Posterior cingulate gyrus (tissue), 11 donors: ENCODE results near the gene LCE1D.
A peak's percentile ranks its signal among the peaks of the same experiment; 100 is the strongest.

ENCODE experiments used
- DNase-seq, 10 donors: peaks; one replicate each; pipeline versions ENCODE4 v3.0.0 to v3.0.0-alpha.2; 2020 to 2021; ENCODE audit warnings: mixed read lengths in 3 of 10
- intact Hi-C: fragments of 100-400 bp; cut with DNase I; formaldehyde crosslinking; loops from one replicate; pipeline ENCODE4 v1.15.1; 2023

Gene LCE1D

GRCh38 chr1:152796421-152796820, at the start of gene LCE1D:
Gene LCE1D (plus strand): TSS chr1:152796721. CDS start chr1:152797795, 1,074 bp downstream.
- no peak for DNase-seq
- intact Hi-C loops: no loop called here

DNA sequence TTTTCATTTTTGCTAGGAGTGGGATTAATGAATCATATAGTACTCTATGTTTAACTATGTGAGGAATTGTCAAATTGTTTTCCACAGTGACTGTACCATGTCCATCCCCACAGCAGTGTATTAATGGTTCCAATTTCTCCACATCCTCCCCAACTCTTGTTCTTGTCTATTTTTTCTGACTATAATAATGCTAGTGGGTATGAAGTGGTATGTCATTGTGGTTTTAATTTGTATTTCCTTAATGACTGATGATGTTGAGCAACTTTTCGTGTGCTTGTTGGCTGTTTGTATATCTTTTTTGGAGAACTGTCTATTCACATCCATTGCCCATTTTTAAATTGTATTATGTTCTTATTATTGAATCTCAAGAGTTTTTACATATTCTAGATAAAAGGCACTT, 48.7 kb upstream of the LCE1D start:
- no peak for DNase-seq
- intact Hi-C loops: no loop called here

DNA sequence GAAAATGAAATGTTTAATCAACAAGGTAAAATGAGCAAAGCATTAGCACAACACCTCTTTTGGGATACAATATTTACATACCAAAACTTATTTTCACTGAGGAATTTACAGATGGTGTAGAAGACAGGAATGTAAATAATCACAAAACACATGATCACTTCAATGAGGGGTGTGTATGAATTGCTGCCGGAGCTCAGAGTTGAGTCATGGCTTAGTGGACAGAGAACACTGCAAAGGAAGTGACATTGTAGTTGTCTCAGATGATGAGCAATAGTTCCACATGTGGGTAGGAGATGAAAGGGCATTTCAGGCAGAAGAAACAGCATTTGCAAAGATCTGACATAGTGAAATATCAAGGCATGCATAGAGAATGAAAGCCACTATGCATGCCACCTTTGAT, 44.3 kb upstream of the LCE1D start:
- no peak for DNase-seq
- intact Hi-C loops: no loop called here

DNA sequence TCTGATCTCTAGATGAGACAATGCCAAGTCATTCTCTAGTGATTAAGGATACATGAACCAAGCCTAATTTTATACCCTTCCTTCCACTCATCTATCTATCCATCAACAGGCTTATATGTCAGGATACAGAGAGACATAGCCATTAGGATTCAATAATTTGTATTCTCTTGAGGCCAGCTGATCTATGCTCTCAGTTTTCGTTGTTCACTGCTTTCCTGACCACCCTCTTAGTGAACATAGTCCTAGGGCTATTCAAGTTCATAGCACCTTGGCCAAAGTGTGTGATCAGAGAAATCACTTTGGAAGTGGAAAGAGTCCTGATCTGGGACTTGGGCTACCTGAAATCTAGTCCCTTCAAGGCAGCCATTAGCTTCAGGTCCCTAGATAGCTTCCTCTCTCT, 42.9 kb upstream of the LCE1D start:
- no peak for DNase-seq
- intact Hi-C loops: no loop called here

DNA sequence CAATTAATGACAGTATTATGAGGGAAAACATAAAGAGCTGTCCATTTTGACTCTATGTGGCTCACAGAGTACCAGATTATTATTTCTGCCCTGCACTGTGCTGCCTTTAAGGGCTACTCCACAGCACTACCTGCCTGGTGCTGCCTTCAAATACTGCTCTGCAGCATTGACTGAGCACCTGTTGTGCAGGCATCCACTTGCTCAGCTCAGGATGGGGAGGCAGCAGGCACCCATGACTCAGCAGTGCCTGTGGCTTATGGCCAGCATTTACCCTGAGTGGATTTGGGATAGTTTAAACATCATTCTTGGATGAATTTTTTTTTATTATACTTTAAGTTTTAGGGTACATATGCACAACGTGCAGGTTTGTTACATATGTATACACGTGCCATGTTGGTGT, 39.6 kb upstream of the LCE1D start:
- intact Hi-C loops: no loop called here
- no peak for DNase-seq

DNA sequence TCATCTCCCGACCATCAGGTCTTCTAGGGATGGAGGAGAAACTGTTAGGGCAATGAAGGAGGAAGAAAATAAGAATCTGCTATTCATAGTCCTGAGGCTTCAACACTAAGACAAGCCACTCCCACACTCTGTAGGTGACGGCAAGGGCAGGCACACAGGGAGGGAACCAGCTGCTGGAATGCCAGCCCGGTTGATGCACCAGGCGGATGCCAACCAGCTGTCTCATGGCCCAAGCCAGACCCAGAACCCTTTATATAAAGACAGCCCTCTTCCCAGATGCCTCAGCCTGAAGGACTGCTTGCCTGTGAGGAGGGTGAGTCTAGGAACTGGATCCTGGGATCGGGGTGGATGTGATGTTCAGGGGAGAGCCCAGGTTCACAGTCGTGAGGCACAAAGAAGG, 38.8 kb upstream of the LCE1D start, which contains the start of gene KPRP:
Gene KPRP (plus strand): TSS at position 279 of the 400 bp plus-strand sequence. CDS start 1,564 bp downstream, outside the sequence.
- DNase-seq: peak in 1 of 10 donors; percentile 48
- intact Hi-C loops: no loop called here

DNA sequence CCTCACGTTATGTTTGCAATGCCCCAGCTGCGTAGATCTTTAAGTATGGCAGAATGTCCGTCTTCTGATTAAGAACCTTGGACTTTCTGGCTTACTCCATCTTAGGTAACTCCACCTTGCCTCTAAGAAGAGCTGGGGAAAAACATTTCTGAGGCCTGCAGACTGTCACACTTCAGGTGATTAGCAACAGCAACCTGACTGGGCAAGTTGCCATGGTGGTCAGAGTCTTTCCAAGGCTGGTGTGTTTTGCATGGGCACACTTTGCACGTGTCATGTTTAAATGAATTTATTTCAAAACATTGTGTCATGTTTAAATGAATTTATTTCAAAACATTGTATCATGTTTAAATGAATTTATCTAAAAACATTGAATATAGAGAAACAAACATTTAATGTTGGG, 37.9 kb upstream of the LCE1D start:
- intact Hi-C loops: no loop called here
- no peak for DNase-seq

DNA sequence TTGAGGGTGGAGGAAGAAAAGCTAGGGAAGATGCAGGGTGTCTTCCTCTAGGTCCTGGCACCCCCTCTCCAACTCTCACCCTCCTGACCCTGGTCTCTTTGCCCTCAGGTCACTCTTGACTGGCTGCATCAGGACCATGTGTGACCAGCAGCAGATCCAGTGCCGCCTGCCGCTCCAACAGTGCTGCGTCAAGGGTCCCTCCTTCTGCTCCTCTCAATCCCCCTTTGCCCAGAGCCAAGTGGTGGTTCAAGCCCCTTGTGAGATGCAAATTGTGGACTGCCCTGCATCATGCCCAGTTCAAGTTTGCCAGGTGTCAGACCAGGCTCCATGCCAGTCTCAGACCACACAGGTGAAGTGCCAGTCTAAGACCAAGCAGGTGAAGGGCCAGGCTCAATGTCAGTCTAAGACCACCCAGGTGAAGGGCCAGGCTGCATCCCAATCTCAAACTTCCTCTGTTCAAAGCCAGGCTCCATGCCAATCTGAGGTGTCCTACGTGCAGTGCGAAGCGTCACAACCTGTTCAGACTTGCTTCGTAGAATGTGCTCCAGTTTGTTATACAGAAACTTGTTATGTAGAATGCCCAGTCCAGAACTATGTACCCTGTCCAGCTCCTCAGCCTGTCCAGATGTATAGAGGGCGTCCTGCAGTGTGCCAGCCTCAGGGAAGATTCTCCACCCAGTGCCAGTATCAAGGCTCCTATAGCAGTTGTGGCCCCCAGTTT, 36.9 kb upstream of the LCE1D start:
- DNase-seq: peak in 1 of 10 donors; percentile 66
- intact Hi-C loops: no loop called here

DNA sequence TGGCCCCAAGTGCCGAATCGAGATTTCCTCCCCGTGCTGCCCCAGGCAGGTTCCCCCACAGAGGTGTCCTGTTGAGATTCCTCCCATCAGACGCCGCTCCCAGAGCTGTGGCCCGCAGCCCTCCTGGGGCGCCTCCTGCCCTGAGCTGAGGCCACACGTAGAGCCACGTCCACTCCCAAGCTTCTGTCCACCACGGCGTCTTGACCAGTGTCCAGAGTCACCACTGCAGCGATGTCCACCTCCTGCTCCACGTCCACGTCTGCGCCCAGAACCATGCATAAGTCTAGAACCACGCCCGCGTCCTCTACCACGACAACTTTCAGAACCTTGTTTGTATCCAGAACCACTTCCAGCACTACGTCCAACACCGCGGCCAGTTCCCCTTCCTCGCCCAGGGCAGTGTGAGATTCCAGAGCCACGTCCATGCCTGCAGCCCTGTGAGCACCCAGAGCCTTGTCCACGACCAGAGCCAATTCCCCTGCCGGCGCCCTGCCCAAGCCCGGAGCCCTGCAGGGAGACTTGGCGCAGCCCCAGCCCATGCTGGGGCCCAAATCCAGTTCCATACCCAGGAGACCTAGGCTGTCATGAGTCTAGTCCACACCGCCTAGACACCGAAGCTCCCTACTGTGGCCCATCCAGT, 35.9 kb upstream of the LCE1D start:
- intact Hi-C loops: no loop called here
- peak in 1 of 10 donors; percentile 85 for DNase-seq

DNA sequence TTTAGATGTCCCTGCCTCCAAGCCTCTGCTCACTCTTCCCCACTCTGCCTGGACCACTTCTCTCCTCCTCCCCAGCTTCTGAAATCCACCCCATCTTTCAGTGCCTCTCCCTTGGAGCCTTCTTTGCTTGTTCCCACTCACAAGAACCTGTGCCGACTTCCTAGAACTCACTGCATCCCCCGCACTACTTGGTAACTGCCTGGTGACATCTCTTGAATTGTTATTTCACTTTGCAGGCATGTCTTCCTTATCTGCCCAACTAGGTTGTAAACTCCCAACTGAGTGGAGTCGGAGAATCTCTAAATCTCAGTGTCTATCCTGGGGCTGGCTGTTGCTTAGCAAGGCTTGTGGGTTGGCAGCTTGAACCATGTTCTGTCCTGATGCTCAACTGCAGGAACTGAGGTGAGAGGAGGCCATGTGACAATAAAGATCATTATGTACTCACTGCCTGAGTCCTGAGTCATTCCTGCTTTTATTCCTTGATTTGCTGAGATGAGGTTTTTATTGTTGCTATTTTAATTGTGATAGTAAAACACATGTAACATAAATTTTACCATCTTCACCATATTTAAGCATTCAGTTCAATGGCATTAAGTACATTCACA, 34.8 kb upstream of the LCE1D start:
- DNase-seq: peak in 1 of 10 donors; percentile 65
- intact Hi-C loops: no loop called here

DNA sequence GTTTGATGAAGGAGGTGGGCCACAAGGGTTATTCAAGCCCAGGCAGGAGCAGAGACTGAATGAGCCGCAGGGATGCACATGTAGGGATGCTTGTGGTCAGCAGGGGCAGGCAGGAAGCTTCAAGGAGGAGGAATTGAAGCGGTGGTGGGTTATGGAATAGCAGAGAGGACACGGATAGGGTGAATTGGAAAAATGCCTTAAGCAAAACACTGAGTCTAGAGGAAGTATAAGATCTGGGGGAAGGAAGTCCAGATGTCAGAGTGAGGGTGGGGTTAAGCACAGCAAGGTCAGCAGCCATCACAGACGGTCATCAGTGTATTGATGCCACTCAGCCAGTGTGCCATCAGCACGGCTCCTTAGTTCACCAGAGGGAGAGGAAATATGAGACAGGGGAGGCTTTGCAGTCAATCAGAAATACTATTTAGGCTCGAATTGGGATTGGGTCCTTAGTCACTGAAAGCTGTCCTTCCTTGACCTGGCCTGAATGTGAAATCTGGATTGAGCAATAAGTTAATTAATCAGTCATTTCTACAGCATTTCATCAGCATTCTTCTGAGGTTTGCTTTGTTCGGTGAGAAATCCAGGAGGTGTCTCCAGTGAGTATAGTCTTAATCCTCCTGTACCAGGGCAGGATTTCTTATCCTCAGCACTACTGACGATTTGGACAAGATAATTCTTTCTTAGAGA, 27.5 kb upstream of the LCE1D start:
- DNase-seq: no peak
- intact Hi-C loops: no loop called here

DNA sequence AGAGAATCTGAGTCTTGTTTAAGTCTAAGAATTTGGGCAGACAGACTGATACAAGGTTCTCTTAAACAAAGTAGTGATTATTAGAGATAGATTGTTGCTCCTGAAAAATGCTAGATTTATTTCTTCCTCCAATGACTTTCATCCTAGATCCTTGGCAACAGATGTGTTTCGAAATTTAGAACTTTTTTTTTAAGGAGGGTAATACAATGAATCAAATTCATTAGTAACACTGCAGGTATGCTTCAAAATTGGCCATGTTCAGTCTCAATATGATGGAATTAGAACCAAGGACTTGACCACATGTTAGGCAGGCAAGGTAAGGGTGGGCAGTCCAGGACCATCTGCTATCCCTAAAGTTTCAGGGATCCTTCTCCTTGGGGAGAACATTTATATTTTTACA, 26.1 kb upstream of the LCE1D start:
- intact Hi-C loops: no loop called here
- no peak for DNase-seq

DNA sequence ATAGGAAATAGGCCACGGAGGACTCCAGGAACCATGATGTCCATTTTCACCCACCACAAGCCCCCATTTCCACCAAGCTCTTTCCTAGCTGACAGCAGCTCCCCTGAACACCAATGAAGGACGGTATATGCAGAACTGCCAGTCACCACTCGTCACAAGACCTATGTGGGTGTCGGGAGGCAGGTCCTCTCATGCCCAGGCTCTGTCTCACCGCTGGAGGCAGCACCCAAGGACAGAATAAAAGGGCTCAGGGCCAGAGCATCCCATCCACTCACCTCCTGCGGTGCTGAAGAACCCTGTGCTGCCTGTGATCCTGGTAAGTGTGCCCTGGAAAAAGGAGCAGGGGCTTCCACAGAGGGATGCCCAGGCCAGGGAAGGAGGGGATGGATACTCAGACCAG, 21.6 kb upstream of the LCE1D start, which contains the start of gene LCE1F:
Gene LCE1F (plus strand): TSS at position 266 of the 400 bp plus-strand sequence. CDS start 1,232 bp downstream, outside the sequence.
- peak in 1 of 10 donors; percentile 41 for DNase-seq
- intact Hi-C loops: loop anchor here (5.0 kb wide), 1 partner anchor 48 kb away; no protein-coding TSS in a partner anchor

- intact Hi-C loops: loop anchor here (5.0 kb wide), 1 partner anchor 49 kb away; no protein-coding TSS in a partner anchor
- peak in 1 of 10 donors; percentile 76 for DNase-seq
Observed at GRCh38 chr1:152776361-152776760, 20.2 kb upstream of the LCE1D start.

GRCh38 chr1:152777510-152778137, 18.9 kb upstream of the LCE1D start:
- no peak for DNase-seq
- intact Hi-C loops: loop anchor here (5.0 kb wide), 1 partner anchor 50 kb away; no protein-coding TSS in a partner anchor

- intact Hi-C loops: no loop called here
- DNase-seq: no peak
Observed at GRCh38 chr1:152783095-152783494, 13.4 kb upstream of the LCE1D start.

GRCh38 chr1:152786077-152786476, 10.4 kb upstream of the LCE1D start, which contains the start of gene LCE1E:
Gene LCE1E (plus strand): TSS chr1:152786257. CDS start chr1:152787300, 1,043 bp downstream.
- no peak for DNase-seq
- intact Hi-C loops: no loop called here

GRCh38 chr1:152795686-152796085, 835 bp upstream of the LCE1D start:
- no peak for DNase-seq
- intact Hi-C loops: no loop called here

DNA sequence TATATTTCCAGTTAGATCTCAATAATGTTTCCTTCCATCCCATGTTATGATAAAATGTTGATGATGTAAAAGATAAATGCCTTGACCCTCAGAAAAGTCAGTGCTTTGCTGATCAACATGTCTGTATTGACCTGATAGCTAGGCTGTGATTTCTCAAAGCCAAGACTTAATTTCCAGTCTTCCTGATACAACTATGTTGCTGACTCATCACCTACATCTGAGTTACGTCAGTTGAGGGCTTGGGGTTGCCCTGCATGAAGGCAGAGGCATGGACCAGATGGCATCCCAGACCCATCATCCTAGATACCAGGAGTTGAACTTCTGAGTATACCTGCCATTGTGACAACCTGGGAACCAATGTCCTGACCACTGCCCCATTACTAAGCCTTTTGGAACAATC, 4.8 kb downstream of the LCE1D start:
- no peak for DNase-seq
- intact Hi-C loops: no loop called here

- no peak for DNase-seq
- intact Hi-C loops: no loop called here
Observed at GRCh38 chr1:152806576-152806975, 10.1 kb downstream of the LCE1D start, which contains the start of gene LCE1C. Gene LCE1C (minus strand): TSS chr1:152806651. CDS start chr1:152805478, 1,173 bp downstream.
